ENCODE measurements around the gene BMP6. TPM values are rescaled to one million over a fixed set of nuclear protein-coding genes. Genes with fewer than 3 reads are reported as not detected.

Gene BMP6
- total and polyA plus RNA-seq, 2 of the 8 experiments (the other 6 are each of a cell fraction or from before 2014, with no cell fraction given): 2.0 to 2.1 TPM

DNA sequence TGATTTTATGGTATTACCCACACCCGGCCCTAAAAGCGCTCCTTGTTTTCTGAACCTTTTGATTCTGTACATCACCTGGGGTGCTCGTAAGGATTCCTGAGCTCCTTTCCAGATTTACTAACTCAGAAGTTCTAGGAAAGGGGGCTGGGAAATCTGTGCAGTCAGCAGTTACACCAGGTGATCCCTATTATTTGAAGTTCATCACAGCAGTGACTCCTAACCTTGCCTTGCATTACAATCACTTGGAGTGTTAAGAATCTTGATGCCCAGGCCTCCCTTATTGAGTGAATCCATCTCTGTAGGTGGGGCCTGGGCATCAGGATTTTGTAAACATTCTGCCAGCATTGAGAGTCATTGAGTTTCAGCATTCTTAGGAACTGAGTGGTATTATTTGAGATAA lies 44.7 kb downstream of the BMP6 start:
- POLR2A ChIA-PET (ENCODE audit: partially characterized antibody): no interaction called here
- no peak overlapping the region for H3K4ac ChIP-seq (replicated peaks; ENCODE audit: insufficient read length, low read depth, low read length)
- H2BK120ac ChIP-seq (replicated peaks; ENCODE audit: low read depth, low read length): no peak overlapping the region
- no peak overlapping the region for H2BK5ac ChIP-seq (ENCODE audit: low read depth, low read length)
- 79% methylated on average over 3 of the region's 3 CpGs; no CpG with 5 or more reads in 1 of the 2 experiments for WGBS, 2 experiments (ENCODE audit: extremely low coverage in 1 of 2, insufficient coverage in 1 of 2, insufficient read length in 1 of 2, insufficient replicate concordance in 2 of 2, low coverage in 1 of 2, low lambda C conversion rate in 2 of 2, missing lambda C conversion rate in 1 of 2)
- H4K20me1 ChIP-seq (replicated peaks in 1 of 2; ENCODE audit: control insufficient read depth in 1 of 2, insufficient read depth in 2 of 2, low read length in 2 of 2): no peaks in the 10 kb centered on the region
- H3K18ac ChIP-seq (ENCODE audit: extremely low read depth, low read length): no peak overlapping the region
- H2BK15ac ChIP-seq (ENCODE audit: low read length): no peak overlapping the region
- H3K23me2 ChIP-seq (ENCODE audit: low read depth, low read length): no peaks in the 10 kb centered on the region
- H3K79me1 ChIP-seq (ENCODE audit: low read depth, low read length): no peaks in the 10 kb centered on the region
- H3K9ac ChIP-seq (replicated peaks in 1 of 4; ENCODE audit: extremely low read depth in 1 of 4, low read depth in 3 of 4, low read length in 3 of 4): no peak overlapping the region
- no peak overlapping the region for H2BK12ac ChIP-seq (ENCODE audit: low read depth, low read length)
- H2AK5ac ChIP-seq (ENCODE audit: low read depth, low read length): no peak overlapping the region
- CTCF ChIA-PET (ENCODE audit: partially characterized antibody): interaction anchor here (0.8 to 1.7 kb wide), 3 partner anchors 8 to 102 kb away, joined by 3 to 5 read pairs (median 3); no protein-coding TSS in a partner anchor
- H2BK20ac ChIP-seq (ENCODE audit: low read length): no peak overlapping the region
- H4K8ac ChIP-seq (ENCODE audit: extremely low read depth, insufficient read depth, low read length): no peak overlapping the region
- no peaks in the 10 kb centered on the region for H3K79me2 ChIP-seq (ENCODE audit: control insufficient read depth in 1 of 2, insufficient read depth in 2 of 2, low read length in 2 of 2)
- H4K91ac ChIP-seq (replicated peaks; ENCODE audit: insufficient read length, low read length): no peak overlapping the region
- H3K27me3 ChIP-seq (replicated peaks in 1 of 4; ENCODE audit: control insufficient read depth in 3 of 4, extremely low read depth in 1 of 4, insufficient read depth in 3 of 4, low read length in 3 of 4): no peaks in the 10 kb centered on the region
- H3K36me3 ChIP-seq (ENCODE audit: control insufficient read depth in 2 of 4, insufficient read depth in 4 of 4, low read length in 3 of 4): no peaks in the 10 kb centered on the region
- no peak for FAIRE-seq
- peak overlapping the region; percentile 2 to 34; a peak in 1 of 4 replicates for H3K4me2 ChIP-seq (ENCODE audit: insufficient read depth in 1 of 2, low read depth in 2 of 2, low read length in 2 of 2)
- DNase-seq (ENCODE audit: low read depth in 1 of 2, low spot score in 2 of 2): no peak
- H3K56ac ChIP-seq (replicated peaks; ENCODE audit: insufficient read length, low read depth, low read length): no peak overlapping the region
- H3K23ac ChIP-seq (ENCODE audit: insufficient read length): no peak overlapping the region
- no peak overlapping the region for H3K14ac ChIP-seq (ENCODE audit: insufficient read length)
- H3K4me3 ChIP-seq (ENCODE audit: extremely low read depth in 1 of 4, insufficient read depth in 2 of 4, low read depth in 3 of 4, low read length in 4 of 4): peak overlapping the region in 1 of 4 experiments; percentile 26; a peak in 2 of 8 replicates
- H3K4me1 ChIP-seq (replicated peaks in 1 of 4; ENCODE audit: control insufficient read depth in 3 of 4, insufficient read depth in 4 of 4, low read length in 3 of 4): peaks cover 0 to 13% (median 5%) of the 10 kb centered on the region in 4 experiments; a peak in 4 of 7 replicates
- 0 out of 2 replicates have a peak overlapping the region, but pooled peaks have one; percentile 12 for H3K27ac ChIP-seq (ENCODE audit: low read depth, low read length)
- H2AFZ ChIP-seq (ENCODE audit: low read length): no peak overlapping the region
- H4K5ac ChIP-seq (ENCODE audit: insufficient read length, low read depth, low read length): no peak overlapping the region
- H3K9me3 ChIP-seq (ENCODE audit: insufficient read depth in 2 of 2, low read depth in 1 of 2, low read length in 1 of 2): no peaks in the 10 kb centered on the region
- no peak for TF ChIP-seq SIN3A (conservative IDR thresholded peaks at IDR 0.05 in 1 of 2, IDR thresholded peaks at IDR 0.05 in 1 of 2; ENCODE audit: low read depth in 1 of 2, low read length in 2 of 2)

All from H1 (cell line).